Activated CD4-positive, CD25-positive, alpha-beta regulatory T cell treated with anti-CD3 and anti-CD28 coated beads, Interleukin-2, amount 50 U/mL, for 16 hours (primary cell): Measurements from ENCODE around the gene SOCS7.

Experiments
- DNase-seq: peaks from one replicate; pipeline ENCODE4 v3.0.0-alpha.2; 2020; ENCODE audit warnings: low read depth, low spot score

The SOCS7 gene

DNA sequence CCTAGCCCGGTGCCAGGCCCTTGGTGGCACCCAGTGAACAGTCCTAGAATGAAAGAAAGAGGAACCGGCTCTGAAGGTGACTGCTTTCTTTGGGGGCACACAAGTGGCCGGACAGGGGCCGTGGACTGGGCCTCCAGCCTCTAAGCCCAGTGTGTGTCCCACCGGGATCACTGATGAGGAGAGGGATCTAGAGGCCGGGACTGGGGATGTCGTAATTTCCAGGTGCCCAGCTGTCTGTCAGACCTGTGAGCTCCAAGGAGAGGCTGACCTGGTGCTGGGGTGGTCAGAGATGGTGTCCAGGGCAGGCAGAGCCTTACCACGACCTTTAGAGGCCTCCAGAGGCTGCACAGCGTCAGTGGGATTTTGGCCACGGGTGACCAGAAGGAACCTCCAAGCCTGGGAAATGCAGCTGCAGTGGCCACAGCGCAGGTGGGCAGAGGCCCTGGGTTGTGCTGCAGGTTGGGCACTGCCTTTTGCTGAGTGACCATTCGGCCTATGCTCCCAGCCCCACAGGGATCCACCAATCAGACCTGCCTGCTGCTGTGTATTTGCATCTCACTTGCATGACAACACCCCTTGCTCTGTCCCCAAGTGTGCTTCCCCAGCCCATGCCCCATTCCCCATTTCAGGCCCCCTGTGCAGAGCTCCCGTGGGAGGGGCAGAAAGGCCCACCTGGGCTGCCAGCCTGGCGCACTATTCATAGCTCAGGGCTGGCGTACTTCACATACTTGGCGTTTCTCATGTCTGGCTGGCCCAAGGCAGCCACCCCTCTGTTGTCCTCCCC is 89.2 kb downstream of the SOCS7 start:
- no peak for DNase-seq

DNA sequence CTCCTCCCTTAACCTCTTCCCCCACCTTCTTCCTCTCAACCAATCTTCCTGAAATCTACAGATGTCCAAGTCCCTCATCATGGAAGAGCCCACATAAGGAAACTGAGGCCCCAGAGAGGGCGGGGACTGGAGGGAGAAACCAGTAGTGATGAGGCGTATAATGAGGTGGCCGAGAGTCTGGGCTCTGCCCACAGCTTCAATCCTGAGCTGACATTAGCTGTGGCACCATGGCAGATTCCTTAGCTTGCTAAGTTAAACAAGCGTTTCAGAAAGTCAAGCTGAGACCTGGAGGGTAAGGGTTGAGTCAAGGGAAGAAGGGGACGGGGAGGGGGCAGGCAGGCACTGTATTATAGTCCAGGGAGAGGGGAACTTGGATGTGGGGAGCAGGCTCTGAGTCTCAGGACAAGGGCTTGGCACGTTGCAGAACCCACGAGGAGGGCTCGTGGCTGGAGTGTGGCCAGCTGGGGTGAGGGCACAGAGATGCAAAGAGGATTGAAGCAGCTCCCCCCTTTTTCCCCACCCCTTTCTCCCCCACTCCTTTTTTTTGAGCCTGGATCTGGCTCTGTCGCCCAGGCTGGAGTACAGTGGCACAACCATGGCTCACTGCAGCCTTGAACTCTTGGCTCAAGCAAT is 89.9 kb downstream of the SOCS7 start:
- no peak for DNase-seq

DNA sequence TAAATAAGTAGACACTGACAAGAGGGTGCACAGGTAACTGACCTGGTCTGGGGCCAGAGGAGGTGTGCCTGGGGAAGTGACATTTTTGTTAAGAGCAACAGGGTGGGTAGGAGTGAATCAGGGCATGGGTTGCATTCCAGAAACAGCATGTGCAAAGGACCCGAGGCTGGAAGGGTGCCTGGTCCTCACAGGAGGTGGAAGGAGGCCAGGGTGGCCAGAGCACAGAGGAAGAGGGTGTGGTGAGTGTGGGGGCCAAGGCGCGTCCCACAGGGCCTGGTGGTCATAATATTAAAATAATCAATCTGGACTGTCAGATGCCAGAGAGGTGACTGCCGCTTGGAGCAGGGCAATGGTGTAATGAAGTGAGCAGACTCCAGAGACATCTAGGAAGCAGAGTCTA is 90.9 kb downstream of the SOCS7 start:
- no peak for DNase-seq

DNA sequence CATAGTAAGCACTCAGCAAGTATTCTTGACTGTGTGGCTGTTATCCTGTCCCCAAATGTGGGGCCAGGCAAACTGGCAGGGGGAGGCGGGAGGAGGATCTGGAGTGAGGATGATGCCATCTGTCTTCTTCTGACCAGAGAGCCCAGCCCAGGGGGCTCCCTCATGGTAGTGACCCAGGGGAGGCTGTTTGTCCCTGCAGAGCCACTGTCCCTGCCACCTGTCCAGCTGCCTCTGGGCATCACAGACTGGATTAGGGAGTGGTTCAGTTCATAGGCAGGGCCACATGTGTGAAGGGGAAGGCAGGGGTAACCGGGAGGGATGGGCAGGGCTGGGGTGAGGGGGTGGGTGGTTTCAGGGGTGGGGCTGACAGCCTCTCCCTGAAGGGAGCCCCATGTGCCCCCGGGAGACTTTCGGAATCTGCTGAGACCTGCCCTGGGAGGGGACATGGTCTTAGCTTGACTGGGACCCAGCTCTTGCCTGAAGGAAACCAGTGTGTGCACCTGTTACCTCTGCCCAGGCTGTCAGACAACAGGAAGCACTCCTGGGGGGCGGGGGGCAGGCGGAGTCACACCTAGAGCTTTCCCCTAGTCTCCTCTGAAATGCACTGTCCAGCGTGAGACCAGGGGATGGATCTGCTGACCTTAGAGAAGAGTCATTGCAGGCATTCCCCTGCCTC is 91.8 kb downstream of the SOCS7 start:
- DNase-seq = no peak

DNA sequence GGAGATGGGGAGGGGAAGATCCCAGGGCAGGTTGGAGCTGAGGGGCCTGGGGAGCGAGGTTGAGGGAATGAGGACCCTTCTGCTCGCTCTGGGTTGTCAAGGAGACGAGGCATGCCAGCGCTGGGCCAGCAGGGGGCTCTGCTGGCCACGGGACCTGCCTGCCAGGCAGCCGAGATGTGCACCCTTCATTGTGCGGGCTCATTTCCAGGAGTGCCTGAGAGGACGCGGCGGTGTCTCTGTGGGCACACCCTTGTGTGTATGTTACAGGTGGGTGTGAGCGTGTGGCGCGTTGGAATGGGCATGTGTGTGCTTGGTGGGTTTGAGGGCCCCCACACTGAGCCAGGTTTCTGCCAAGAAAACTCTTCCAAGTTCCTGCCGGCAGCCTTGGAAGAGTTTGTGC is 92.5 kb downstream of the SOCS7 start:
- peak; percentile 16 for DNase-seq

DNA sequence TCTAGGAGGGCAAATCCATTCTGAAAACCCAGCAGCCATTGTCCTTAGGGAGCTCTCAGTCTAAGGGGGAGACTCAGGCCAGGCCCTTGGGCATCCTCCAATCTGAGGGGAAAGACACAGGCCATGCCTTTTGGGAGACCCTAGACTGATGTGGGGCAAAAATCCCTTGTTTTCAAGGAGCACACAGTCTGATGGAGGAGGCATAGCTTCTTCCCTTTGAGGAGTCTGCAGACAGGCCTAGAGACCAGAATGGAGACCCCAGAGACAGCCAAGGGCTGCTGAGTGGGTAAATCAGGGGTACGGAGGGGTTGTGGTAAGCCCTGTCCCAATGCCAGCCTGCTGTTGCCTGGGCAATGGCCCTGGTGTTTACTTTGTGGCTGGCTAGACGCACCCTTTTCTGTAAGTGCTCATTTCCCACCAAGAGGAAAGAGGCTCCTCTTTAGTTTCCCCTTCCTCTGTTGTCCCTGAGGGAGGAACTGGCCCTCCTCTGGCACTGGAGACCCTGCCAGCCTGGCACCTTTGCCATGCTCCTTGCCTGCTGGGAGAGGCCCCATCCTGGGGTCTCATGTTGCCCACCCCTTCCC is 96.0 kb downstream of the SOCS7 start:
- DNase-seq = no peak

DNA sequence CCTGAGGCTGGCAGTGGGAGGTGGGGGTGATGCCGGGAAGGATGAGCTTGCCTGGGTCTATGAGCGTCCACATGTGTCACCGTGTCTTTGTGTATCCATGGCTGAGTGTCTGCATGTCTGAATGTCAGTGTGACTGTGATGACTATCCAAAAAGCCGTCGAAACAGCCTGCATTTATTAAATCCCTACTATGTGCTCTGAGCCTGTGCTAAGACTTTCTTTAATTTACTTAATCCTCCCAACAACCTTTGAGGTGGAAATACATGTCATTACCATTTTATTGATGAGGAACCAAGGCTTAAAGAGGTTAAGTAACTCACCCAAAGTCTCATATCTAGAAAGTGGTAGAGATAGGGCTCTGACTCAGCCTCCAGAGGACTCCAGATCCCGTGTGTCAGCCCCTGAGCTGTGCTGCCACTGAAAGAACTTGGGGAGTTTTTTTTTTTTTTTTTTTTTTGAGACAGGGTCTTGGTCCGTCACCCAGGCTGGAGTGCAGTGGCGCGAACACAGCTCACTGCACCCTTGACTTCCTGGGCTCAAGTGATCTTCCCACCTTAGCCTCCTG is 96.6 kb downstream of the SOCS7 start:
- DNase-seq = no peak

DNA sequence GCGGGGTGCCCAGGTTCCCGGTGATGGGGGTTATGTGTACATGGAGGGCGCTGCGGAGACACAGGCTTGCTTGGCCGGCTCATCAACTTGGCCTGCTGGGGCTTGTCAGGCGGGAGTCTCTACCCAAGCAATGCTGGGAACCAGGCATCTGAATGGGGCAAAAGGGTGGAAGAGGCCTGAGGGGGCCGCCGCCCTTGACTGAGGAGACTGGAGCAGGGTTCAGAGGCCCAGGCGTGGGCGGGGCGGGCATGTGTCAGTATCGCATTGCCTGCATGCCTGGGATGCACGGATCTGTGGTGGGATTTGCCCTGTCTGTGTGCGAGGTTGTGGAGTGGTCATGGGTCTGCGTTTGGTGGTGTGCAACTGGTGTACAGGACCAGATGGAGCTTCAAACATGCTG is 97.7 kb downstream of the SOCS7 start:
- no peak for DNase-seq

DNA sequence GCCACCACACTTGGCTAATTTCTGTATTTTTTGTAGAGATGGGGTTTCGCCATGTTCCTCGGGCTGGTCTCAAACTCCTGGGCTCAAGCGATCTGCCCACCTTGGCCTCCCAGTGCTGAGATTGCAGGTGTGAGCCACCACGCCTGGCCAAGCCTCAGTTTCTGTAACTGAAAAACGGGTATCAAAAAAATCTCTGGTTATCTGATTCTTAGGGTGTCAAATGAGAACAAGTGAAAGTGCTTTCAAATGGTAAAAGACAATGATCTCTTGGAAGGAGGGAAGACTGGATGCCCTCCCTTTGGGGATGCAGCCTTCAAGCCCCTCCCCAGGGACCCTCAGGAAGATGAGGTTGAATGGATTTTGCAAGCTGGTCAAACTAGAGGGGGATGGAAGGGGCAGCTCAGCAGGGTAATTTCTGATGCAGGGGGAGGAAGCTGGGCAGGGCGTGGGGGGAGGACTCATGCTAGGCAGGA is 98.9 kb downstream of the SOCS7 start:
- no peak for DNase-seq

DNA sequence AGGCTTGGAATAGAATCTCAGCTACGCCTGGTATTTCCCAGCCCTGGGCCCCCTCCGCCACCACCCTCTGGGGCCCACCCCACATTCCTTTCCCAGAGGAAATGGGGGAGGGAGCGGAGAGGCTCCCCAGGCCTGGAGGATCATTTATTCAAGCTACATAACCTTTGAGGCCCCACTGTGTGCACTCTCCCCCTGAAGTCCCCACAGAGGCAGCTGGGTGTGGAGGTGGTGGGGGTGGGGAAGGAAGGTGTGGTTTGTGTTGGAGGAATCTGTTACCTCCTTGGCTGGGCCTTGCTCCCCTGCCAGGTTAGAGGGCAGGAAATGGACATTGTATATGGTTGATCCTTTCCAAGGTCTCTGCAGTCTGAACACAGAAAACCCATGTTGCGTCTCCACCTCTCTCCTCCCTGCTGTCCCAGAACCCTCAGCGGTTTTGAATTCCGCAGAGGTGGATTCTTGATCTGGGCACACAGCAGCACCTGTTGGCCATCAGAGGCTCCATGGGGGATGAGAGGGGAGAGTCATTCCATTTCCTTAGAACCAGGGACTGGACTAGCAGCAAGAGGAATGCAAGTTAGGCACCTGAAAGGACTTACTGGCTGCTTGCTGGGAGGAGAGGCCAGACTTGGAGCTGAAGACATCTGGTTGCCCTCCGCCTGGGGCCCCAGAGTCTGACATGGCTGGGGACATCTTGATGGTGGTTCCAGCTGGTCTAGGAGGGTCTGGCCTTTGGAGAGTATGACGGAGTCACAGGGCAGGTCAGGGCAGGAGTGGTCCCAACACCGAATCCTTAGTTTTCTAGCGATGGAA is 99.6 kb downstream of the SOCS7 start:
- DNase-seq = no peak

DNA sequence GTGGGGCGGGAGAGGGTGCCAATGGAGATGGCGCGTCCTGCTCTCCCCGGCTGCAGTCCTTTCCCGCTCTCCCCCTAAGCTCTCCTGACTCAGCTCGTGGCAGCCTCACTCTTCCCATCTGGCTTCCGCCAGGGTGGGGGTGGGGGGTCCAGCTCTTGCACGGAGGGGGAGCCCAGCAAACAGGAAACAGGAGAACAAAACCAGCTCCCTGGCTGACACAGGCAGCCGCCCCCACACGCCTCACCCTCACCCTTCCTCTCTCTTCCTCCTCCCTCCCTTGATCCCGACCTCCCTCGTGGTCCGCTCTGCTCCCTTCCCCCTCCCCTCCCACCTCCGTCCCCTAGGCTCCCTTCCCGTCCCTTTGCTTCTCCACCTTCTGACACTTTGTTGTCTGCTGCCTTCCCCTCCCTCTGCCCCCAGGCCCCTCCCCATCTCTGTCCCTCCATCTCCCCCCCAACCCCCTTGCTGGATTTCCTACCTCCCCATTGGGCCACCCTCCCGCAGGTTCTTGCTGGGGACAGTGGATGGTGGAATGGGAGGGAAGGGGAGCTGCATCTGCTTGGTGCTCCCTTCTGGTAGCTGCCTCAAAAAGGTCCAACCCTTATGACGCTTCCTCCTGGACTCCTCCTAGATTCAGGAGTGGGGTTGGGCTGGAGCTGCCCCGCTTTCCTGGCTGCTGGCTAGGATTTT is 100.3 kb downstream of the SOCS7 start:
- DNase-seq = no peak

DNA sequence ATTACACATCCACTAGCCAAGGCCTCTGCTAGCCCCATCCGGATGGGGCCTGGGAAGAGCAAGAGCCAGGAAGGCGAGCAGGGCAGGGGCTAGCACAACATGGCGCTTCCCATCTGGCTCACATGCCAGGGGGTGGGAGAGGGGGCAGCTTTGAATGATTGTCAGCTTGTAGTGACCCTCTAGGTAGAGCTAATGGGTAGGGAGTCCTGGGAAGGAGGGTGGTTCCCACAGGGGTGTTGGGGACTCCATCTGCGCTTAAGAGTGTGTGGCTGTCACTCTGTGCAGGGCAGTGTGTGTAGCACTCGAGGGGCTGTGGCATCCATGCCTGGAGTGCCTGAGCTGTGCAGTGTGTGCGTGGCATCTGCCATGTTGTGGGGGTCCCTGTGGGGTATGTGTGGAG is 101.1 kb downstream of the SOCS7 start:
- DNase-seq = no peak

DNA sequence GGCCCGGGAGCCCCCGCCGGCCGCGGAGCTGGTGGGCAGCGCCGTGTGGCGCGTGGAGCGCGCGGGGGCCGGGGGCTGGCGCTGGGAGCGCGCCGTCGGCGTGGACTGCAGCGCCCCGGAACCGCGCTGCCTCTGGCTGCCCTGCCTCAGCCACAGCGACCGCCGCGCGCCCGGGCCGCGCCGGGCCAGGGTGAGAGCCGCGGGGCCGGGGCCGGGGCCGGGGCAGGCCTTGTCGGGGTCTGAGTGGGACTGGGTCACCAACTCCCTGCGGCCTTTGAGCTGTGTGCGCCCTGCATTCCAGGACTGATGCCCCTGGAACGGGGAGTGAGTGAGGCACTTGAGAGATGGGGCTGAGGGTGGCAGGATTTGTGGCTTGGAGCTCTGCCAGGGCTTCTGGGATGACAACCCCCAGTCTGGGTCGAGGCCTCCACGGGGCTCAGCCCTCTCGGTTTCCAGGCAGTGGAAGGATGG is 102.3 kb downstream of the SOCS7 start:
- no peak for DNase-seq

DNA sequence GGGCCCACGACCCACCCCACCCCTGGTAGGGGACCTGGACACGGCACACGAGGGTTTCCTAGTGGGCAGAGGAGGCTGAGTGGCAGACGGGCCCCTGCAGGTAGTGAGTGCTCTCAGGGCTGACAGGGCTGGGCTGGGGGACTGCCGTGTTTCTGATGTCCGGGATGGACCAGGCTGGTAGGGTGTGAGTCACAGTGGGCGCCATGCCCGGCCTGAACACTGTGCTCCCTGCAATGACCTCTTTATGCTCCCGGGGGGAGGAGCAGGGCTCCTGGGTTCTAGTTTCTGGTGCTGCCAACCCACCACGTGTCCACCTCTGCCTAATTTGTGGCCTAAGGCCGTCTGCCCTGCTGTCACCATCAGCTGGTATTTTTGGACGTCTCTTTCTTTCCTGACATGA is 102.9 kb downstream of the SOCS7 start:
- DNase-seq = no peak
